Testis (tissue), 2 donors: ENCODE measurements around the gene CEP63.

ENCODE experiments used
- POLR2A ChIP-seq: fragments of 450-650 bp; IDR thresholded peaks from one replicate; pipeline ENCODE4 v1.6.1; 2017; ENCODE audit warnings: antibody characterized with exemption, mild to moderate bottlenecking, moderate library complexity
- TF ChIP-seq, protein P1 (sequence below), 3 experiments: fragments of 450-650 bp in 2 of 3; fragments of 200-600 bp in 1 of 3; sonication (generic) in 1 of 3; IDR thresholded peaks; one replicate each; pipeline ENCODE4 v1.5.1; 2016 to 2019; ENCODE audit warnings: antibody characterized with exemption in 3 of 3, mild to moderate bottlenecking in 2 of 3, moderate library complexity in 1 of 3

DNA sequence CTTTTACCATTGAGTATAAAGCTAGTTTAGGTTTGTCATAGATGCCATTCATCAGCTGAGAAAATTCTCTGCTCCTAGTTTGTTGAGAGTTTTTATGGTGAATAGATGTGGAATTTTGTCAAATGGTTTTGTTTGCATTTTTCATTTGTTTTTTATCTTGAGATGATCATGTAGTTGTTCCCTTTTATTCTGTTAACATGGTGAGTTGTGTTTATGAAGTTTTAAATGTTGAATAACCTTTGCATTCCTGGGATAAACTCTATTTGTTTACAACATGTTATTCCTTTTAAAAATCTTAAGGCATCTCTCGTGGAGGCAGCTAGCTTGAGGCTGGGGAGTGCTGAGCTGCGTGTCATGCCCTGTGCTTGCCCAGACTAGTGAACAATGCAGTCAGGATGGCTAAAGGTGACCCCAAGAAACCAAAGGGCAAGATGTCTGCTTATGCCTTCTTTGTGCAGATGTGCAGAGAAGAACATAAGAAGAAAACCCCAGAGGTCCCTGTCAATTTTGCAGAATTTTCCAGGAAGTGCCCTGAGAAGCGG, 48.6 kb upstream of the CEP63 start:
- TF ChIP-seq, protein P1, sequence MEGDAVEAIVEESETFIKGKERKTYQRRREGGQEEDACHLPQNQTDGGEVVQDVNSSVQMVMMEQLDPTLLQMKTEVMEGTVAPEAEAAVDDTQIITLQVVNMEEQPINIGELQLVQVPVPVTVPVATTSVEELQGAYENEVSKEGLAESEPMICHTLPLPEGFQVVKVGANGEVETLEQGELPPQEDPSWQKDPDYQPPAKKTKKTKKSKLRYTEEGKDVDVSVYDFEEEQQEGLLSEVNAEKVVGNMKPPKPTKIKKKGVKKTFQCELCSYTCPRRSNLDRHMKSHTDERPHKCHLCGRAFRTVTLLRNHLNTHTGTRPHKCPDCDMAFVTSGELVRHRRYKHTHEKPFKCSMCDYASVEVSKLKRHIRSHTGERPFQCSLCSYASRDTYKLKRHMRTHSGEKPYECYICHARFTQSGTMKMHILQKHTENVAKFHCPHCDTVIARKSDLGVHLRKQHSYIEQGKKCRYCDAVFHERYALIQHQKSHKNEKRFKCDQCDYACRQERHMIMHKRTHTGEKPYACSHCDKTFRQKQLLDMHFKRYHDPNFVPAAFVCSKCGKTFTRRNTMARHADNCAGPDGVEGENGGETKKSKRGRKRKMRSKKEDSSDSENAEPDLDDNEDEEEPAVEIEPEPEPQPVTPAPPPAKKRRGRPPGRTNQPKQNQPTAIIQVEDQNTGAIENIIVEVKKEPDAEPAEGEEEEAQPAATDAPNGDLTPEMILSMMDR (IDR thresholded peaks at IDR 0.05): no peak
- no peak for TF ChIP-seq POLR2A
